ENCODE data around the gene NCK1.

DNA sequence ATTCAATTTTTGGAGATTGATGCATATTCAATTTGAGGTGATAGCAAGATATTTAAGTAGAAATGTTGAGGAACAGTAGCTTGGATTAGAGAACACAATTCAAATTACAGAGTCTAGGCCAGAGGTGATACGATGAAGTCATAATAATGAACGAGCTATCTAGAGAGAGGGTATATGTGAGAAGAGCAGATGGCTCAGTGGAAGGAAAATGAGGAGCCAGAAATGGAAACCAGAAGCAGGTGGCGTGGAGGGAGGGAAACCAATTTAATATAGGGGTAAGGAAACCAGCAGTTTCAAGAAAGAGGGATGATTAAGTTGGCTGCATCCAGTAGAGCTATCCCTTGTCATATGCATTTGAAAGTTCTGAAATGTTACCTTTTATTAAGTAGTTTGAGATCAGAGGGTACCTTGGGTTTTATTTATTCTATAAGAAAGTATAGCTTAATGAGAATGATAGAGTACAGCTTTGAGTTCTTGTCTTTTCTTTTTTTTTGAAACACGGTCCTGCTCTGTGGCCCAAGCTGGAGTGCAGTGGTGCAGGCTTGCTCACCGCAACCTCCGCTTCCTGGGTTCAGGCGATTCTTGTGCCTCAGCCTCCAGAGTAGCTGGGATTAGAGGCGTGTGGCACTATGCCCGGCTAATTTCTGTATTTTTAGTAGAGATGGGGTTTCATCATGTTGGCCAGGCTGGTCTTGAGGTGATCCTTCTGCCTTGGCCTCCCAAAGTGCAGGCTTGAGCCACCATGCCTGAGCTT, 22.1 kb downstream of the NCK1 start:
- no peak for TF ChIP-seq POLR2A (IDR thresholded peaks at IDR 0.05)
- TF ChIP-seq, protein P1, sequence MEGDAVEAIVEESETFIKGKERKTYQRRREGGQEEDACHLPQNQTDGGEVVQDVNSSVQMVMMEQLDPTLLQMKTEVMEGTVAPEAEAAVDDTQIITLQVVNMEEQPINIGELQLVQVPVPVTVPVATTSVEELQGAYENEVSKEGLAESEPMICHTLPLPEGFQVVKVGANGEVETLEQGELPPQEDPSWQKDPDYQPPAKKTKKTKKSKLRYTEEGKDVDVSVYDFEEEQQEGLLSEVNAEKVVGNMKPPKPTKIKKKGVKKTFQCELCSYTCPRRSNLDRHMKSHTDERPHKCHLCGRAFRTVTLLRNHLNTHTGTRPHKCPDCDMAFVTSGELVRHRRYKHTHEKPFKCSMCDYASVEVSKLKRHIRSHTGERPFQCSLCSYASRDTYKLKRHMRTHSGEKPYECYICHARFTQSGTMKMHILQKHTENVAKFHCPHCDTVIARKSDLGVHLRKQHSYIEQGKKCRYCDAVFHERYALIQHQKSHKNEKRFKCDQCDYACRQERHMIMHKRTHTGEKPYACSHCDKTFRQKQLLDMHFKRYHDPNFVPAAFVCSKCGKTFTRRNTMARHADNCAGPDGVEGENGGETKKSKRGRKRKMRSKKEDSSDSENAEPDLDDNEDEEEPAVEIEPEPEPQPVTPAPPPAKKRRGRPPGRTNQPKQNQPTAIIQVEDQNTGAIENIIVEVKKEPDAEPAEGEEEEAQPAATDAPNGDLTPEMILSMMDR (IDR thresholded peaks at IDR 0.05): no peak

All from uterus (tissue), 2 donors.